Epidermal melanocyte (primary cell): ENCODE data around the gene KMT2D.

Experiments used
- DNase-seq: peaks from one replicate; pipeline ENCODE4 v3.0.0; 2011; ENCODE audit warnings: low spot score; ENCODE audit not compliant: insufficient read length

KMT2D gene

DNA sequence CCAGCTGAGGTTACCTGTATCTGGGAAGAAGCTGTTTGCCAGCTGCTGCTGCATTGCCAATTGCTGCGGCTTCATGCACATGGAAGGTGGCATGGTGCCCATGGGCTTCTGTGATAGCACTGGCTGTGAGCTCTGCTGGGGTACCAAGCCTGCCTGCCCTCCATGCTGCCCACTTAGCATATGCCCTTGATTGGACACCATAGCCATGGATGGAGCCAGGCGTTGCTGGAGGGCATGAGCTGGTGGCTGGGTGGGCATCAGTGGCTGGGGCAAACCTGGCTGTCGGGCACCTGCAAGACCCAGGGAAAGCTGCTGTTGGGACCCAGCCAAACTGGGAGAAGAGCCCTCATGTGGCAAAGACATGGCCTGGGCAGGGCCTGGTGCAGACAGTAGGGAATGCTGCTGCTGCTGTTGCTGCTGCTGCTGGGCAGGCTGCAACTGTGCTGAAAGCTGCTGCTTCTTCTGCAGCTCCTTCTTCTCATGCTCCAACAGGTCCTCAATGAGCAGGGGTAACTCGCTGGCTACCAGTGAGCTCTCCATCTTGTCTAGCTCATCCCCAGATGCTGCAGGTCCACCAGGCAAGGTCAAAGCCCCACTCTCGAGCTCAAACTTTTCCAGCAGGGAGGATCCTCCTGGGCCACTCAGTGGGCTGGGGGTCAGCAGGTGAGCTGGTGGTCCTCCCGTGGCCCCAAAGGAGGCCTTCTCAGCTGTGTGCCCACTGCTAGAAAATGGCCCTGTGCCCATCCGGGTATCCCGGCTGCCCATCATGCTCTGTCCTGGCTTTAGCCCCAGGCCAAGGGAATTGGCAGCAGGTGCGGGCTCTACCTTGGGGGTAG lies 23.3 kb downstream of the KMT2D start:
- DNase-seq = no peak

DNA sequence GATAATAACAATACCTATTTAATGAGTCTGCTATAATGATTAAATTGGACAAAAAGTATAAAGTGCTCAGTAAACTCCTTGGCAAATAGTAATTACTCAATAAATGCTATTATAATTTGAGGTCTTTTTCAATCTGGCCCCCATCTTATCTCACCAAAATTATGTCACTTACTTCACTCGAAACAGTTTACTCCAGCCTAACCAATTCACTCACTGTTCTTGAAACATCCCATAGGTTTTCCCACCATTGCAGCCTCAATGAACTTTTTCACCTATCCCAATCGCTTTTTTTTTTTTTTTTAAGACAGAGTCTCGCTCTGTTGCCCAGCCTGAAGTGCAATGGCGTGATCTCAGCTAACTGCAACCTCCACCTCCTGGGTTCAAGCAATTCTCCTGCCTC lies 24.6 kb downstream of the KMT2D start:
- DNase-seq = no peak

DNA sequence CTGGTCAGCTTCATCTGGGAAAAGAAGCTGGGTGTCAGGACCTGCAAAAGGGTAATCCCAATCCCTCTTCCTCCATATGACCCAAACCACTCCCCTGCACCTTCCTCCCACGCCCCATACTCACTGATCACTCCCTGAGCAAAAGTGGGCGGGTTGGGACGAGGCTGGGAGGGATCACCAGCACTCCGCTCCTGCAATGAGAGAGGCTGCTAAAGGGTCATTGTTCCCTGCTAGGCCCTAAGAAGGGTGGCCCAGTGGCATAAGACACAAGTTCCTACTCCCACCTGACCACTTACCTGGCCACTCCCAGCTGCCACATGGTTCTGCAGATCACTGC lies 26.3 kb downstream of the KMT2D start:
- DNase-seq = no peak

DNA sequence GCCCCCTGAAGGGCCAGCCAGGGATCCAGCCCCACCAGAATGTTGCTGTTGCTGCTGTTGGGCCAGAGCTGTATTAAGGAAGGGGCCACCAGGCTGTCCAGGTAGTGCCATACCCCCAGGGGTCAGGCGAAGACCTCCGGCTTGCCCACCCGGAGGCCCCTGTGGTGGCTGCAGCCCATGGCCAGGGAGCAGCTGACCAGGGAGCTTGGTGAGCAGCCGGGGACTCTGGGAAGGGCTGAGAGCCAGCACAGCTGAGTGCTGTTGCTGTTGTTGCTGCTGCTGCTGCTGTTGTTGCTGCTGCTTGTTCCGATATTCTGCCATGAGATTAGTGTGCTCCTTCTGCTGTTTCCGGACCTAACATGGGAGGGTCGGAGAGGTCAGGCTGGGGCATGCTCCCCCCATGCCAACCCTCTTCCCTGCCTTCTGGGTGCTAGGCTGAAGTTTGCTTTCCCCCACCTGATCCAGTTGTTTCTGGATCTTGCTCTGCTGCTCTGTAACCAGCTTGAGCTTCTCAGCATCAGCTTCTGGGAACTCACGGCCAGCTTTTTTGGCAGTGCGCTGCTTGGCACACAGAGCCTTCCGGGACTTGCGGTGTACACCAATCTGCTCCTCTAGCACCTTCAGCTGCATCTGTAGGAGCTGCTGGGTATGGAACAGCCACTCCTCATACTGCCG lies 26.8 kb downstream of the KMT2D start:
- no peak for DNase-seq

DNA sequence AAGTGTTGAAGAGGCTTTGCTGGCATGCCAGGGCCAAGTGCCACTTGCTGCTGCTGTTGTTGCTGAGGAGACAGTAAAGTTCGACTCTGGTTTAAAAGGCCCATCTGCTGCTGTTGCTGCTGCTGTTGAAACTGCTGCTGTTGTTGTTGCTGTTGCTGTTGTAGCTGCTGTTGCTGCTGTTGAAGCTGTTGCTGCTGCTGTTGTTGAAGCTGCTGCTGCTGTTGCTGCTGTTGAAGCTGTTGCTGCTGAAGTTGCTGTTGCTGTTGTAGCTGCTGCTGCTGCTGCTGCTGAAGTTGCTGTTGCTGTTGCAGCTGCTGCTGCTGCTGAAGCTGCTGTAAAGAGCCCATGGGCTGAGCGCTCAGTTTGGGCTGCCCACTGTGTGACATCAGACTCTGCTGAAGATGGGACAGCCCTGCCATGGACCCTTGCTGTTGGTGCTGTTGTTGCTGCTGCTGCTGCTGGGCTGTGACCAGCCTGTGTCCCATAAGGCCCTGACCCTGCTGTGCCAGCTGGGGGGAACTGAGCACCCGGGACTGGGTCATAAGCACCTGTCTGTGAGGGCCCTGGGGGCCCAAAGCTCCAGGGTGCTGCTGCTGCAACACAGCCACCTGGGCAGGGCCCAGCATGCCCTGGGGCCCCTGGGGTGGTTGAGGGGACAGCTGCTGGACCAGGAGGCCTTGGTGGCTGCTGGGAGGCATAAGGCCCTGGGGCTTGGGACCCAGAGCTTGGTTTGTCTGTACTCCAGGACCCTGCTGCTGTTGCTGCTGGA lies 27.7 kb downstream of the KMT2D start:
- no peak for DNase-seq

DNA sequence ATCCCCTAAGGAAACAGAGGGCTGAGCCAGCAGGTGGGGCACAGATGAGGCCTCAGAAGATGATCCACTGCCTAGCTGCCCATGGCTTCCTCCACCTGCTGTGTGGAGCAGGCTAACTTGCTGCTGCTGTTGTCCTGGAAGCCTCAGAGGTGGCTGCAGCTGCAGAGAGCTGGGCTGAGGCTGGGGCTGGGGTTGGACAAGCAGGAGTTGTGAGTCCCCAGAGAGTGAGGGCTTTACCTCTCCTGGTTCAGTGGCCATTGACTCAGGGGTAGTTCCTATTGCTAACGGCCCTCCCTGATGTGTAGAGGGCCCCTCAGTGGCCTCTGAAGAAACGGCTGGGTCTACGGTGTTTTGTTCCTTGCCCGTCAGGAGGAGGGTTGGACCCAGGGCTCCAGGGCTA lies 28.3 kb downstream of the KMT2D start:
- no peak for DNase-seq

DNA sequence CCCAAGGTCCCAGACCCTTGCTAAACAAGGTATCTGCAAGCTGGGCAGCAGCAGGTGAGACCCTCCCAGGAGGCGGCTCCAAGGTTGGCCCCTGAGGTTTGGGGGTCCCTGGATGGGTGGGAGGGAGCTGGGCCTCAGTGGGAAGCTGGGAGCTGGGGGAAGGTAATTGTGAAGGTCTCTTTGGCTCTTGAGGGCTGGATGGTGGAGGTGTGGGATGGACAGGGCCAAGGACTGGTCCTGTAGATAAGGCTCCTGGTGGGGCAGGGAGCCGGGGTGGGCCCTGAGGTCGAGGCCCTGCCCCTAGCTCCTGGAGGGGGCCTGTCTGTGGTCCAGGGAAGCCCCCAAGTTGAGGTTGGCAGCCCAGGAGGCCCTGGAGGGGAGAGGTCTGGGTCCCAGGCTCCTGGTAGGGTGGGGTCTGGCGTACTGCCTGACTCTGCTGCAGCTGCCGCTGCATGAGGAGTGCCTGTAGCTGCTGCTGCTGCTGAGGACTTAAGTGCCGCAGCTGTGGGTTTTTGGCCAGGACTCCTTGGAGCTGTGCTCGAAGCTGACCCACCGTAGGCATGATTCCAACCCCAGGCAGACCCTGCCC lies 28.9 kb downstream of the KMT2D start:
- DNase-seq = no peak

DNA sequence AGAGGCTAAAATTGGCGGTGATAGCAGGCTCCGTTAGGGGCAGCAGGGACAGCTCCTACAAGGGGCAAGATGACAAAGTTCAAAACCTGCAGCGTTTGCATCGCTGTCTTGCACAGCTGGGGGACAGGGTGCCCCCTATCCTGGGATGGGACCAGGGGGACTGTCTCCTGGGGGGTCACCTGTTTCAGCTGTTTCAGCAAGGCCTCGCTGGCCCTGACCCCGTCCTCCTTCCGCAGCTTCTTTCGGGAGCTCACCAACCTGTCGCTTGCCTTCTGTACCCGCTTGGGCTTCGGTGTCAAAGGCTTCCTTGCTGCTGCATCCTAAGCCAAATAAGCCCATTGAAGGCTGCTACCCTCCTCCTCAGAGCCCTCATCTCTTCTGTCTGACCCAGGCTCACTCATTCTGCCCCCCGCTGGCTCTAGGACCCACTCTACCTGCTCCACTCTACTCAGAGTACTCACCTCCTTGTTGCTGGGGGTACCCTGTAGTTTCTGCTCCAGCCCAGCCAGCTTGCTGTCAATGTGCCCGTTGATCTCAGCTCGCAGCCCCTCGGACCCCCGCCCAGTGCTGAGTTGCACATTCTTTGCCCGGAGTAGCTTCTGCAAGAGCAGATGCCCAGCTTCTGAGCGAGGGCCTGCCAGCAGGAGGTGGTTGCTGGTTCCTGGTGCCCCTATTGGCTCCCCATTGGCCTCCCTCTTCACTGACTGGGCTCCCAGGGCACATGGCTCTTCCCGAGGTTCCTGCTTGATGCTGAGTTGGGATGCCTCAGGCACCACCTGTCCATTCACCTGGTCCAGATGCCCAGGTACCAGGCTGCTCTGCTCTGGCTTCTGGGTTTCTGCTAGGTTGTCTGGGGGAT lies 29.7 kb downstream of the KMT2D start:
- DNase-seq = no peak

DNA sequence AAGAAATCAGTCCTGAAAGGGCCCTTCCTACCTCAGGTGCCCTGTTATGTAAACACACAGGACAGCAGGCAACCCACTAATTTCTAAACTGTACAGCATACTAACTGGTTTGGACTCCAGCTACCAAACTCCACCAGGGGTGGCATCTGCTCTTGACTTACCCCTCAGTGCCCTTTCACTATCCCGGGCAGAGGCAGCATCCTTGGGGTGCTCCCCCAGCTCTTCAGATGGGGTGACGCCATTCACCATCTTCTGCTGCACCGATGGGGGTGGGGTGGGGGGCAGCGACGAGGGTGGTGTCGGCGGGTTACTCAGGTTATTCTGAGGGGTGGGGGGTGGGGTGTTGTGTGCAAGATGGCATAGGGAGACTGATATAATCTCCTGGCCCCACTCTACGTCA lies 30.5 kb downstream of the KMT2D start:
- no peak for DNase-seq

DNA sequence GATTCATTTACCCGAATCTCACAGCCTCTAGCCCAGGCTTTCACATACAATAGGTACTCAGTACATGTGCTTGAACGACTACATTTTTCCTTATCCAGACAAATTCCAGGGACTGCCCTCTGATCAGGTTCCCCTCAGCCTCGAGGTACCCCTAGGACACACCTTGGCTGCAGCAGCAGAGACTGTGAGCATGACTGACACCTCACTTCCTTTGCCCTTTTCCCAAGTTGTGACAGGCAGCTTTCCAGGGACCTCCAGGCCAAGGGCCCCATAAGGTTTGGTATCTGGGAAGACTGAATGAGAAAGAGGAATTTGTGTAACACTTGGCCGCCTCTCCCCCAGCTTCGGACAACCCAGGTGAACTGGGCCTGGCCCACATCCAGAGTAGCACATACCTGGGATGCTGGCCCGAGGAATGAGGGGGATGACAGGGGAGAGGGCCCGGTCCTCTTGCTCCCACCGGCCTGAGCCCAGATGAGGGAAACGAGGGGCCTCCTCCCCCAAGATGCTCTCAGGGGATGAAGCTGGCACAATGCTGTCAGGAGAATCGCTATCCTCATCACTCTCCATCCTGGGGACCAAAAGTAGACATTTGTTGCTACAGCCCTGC lies 31.8 kb downstream of the KMT2D start:
- no peak for DNase-seq

DNA sequence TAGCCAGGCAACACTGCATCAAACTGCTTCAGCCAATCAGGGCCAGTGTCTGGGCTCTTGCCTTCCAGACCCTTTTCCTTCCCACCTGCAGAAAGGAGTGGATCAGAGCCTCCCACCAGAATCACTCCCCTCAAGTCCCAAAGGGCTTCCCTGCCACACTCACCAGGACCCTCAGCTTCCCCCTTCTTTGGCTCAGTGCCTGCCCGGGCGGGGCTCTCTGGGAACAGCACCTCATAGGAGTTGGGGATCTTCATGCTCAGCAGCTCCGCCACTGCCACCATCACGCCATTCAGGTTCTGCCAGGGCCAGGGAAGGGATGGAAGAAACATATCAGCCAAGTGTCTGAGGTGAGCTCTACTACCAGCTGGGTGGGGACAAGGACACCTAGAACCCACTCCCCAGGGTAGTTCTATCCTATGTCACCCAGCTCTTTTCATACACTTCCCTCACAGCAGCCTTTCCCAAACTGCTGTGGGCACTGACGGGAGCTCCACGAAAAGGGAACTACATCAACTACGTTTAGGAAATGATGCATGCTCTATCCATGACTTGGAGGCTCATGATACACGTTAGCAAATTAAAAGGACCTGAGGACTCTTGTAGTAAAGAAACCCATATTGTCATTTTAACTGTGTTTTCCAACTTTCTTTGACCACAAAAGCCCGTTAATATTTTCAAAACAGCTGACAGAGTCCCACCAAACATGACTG lies 32.6 kb downstream of the KMT2D start:
- no peak for DNase-seq

DNA sequence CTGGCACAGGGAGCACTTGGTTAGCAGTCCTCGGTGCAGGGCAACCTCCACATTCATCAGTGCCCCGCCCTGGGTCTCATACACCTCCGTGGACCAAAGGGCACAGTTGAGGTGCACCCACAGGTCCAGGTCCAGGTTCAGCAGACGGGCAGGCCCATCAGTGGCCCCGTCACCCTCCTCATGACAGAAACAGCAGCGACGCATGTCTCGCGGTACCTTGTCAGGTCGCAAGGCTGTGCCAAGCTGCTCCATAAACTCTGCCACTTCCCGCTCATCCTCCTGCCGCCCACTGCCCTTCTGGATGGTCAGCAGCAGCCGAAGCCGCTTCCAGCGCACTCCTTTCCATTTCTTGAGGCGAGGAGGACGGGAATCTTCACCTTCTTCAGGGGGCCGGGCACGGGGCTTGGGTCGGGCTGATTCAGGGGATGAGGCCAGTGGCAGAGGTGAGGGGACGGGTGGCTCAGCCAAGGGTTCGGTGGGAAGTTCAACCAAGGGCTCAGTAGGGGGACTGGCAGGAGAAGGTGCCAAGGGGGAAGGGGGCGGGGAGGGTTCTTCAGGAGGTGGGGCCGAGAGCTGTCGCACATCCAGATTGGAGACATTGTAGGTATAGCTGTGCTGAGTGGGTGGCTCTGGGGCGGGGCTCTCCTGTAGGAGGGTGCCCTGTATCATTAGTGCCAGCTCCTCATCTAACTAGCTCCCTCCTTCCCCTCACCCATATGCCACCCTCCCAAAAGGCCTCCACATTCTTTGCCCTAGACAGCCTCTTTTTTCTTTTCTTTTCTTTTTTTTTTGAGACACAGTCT lies 33.7 kb downstream of the KMT2D start:
- DNase-seq = no peak

DNA sequence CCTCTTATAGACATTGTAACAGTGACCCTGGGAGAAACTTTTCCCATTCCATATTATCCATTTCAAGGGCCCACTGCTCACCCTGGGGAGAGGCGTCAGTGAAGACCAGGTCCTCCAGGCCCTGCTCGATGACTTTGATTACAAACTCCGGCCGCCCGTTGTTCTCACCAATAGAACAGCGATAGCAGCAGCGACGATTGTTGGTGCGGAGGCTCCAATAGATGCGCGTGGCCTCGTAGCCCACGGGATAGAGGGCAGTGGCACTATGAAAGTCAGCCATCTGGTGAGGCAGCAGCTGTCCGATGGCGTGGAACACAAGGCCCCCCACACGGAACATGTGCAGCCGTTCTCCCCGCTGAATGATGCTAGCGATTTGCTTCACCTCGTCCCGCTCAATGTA lies 34.5 kb downstream of the KMT2D start:
- no peak for DNase-seq

DNA sequence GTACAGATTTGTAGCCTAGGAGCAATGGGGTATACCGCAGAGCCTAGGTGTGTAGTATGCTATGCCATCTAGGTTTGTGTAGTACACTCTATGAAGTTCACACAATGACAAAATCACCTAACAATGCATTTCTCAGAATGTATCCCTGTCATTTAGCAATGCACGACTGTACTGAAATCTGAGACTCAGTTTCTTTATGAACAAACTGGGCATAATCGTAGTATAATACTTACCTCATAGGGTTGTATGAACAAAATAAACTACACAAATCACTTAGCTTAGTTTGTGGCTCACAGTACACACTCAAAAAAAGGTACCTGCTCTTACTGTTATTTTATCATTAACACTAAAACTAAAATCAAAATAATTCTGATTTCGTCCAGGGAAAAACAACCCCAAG lies 35.1 kb downstream of the KMT2D start:
- no peak for DNase-seq

DNA sequence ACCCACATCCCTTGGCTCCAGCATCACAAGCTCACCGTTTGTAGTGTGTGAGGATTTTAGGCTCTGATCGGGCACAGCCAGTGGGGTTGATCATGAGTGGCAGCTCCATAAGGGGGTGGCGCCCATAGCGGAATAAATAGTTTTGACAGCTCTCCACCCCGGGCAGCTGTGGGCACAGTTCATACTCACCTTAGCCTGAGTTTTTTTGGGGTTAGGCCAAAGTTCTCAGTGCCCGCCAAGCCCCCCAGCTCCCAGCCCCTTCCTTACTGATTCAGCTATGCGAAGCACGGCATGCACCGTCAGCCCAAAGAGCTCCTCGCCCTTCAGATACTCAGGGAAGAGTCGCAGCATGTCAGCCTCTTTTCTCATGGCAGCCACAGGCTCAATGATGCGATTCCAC lies 36.1 kb downstream of the KMT2D start:
- DNase-seq = no peak

DNA sequence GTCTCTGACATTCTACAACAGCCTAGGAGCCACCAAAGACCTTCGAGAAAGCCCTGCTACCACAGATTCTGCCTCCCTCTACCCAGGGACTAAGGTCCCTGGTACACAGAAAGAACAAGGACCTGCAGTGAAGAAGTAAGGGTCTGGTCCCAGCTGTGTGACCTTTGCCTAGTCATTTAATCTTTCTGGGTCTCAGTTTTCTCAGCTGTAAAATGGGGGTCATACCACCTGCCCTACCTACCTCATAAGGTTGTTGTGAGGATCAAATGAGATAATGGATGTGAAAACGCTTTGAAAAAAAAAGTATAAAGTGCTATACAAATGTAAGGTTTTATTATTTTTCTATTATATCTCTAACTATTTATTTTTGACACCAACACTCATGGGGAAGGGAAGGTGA lies 36.8 kb downstream of the KMT2D start:
- DNase-seq = no peak

DNA sequence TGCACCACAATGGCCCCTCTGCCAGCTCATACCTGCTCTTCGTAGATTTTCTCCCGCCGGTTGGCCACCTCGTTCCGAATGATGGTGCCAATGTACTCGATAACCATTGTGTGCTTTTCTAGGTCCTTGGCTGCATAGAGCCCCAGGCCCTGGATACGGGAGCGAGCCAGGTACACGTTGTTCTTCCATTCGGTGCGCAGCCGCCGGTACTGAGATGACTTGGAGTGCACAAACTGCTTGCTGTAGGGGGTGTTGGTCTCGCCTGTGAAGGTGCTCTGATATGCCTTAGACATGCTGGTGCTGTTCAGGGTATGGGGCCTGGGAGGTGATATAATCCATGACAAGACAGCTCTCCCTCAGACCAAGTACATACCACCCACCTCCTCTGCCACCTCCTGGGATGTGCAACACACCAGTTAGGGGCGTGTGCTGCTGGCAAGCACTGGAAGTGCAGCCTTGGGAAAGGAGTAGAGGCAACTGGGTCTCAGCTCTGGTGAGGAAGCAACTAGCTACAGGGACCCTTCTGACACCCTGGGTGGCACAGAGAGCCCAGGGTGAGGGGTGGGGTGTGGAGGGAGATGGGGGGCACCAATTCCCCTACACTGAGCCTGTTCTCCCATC lies 37.9 kb downstream of the KMT2D start:
- DNase-seq = no peak

DNA sequence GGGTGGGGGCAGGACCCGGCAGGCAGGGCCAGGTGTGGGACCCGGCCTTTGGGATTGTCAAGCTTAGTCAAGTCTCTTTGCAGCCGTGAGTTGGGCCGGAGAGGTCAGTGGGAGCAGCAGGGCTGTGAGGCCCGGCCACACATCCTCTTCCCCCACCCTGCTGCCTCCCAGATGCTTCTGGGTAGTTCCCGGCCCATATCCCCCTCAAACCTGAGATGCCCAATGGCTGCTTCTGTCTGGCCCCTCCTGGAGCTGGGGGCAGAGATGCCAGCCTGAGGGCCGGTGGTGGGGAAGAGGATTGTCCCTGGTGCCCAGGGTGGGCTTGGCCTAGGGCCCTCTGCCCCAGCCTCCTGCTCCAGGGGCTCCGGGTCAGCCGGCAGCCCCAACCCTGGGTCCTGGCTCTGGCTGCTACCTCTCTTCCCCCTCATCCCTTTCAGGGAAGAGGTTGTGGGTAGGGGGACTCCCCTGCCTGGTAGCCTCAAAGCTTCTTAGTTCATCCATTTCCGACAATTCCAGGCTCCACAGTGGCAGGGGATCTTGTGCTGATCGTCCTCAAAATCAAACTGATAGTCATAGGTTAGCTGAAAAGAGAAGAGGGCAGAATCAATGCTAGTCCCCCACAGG lies 39.2 kb downstream of the KMT2D start:
- DNase-seq = no peak
